GM18520 (cell line): ENCODE results near the gene MARCHF2.
"Not testable (repeated sequence)": the region's sequence is repeated elsewhere in the genome, so short reads cannot be mapped to it uniquely, and the experiment has no call there.

Experiments used
- ATAC-seq: cut with Tn5 transposase; IDR thresholded peaks from one replicate; pipeline ENCODE4 v1.9.1; 2021; ENCODE audit not compliant: unreplicated experiment

Gene MARCHF2

DNA sequence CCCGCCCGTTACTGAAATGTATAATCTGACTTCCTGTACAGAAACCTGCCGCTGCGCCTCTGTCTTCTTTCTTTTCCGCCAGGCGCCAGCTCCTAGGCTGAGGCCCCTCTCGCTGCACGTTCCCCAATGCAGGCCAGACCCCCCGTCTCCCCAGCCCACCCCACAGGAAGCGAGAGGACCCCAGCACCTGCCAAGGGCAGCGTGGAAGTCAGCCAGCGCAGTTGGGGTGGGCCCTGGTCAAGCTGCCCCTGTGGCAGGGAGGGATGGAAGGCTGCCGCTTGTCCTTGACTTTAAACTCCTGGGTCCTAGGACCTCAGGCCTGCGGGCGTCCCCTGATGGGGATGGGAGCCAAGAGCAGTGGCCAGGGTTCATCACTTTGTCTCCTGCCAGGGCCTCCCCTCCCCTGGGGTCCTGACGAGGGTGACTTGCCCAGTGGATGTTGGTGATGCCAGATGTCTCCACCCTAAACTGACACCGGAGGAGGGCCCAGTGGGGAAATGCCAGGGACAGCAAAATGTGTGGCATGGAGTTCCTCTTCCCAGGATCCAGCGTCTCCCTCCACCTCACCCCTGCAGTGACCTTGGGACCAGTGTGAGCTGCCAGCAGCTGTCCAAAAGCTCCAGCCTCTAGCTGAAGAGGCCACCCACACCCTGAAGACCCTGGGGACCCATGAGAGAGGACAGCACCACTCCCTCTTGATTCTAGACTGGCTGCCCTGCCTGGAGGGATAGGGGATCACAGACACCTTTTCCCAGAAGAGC is 8.5 kb upstream of the MARCHF2 start:
- ATAC-seq: no peak

DNA sequence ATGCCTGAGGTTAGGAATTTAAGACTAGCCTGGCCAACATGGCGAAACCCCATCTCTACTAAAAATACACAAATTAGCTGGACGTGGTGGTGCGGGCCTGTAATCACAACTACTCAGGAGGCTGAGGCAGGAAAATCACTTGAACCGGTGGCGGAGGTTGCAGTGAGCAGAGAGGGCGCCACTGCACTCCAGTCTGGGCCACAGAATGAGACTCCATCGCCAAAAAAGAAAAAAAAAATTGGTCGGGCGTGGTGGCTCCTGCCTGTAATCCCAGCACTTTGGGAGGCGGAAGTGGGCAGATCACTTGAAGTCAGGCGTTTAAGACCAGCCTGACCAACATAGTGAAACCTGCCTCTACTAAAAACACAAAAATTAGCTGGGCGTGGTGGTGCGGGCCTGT is 2.4 kb upstream of the MARCHF2 start:
- ATAC-seq: not testable (repeated sequence)

DNA sequence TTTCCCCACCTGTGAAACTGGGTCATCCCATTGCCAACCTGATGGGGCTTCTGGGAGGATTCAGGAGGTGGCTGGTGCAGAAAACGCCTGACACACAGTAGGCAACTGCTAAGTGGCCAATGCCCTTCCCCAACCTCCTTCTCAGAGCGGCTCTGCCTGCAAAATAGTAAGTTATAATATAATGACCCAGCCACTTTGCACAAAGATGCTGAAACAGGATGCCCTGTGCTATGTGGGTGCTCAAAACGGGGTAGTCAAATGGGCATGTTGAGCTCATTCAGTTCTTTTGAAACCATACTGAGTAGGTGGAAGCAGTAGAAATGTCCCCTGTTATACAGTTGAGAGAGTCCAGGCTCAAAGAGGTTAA is 507 bp downstream of the MARCHF2 start:
- ATAC-seq: no peak

DNA sequence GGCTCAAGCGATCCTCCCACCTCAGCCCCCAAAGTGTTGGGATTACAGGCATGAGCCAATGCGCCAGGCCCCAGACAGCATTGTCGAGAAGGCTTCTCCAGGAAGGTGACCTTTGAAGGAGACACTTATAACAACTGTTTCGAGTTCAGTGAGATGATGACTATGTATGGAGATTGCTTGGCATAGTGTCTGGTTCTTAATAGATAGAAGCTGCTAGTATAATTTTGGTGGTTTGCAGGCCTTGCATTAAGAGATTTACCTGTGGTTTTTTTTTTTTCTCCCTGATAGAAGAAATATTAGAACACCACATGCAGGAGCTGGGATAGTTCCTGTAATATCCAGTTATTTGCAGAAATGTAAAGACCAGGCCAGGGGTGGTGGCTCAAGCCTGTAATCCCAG is 3.7 kb downstream of the MARCHF2 start:
- ATAC-seq: no peak

DNA sequence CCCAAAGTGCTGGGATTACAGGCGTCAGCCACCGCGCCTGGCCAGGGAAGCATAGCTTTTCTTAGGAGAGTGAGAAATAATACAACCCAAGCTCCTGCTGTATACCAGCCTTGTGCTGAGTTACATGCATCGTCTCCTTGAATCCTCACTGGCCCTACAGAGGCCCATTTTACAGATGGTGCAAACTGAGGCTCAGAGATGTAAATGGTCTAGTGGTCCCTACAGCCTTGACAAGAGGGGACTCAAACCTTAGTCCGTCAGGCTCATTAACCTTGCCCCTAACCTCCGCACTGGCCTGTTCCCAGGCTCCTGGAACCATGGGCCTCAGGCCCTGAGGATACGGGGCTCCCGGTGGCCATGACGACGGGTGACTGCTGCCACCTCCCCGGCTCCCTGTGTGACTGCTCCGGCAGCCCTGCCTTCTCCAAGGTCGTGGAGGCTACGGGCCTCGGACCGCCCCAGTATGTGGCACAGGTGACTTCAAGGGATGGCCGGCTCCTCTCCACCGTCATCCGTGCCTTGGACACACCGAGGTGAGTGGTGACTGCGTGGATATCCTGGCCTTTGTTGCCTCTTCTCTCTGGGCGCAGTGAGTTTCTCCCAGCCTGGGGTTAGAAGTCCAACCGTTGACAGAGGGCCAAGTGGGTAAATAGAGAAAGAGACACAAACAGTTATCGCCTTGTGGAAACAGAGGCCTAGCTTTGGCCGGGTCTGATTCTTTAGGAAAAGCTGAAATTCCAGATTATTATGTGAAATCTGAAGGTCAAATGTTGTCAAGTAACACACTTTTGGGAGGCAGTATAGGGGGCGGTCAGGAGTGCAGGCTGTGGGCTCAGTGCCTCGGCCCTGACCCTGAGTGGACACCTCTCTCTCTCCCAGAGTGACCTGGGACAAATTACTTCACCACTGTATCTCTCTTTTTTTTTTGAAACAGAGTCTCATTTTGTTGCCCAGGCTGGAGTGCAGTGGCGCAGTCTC is 8.7 kb downstream of the MARCHF2 start:
- no peak for ATAC-seq

DNA sequence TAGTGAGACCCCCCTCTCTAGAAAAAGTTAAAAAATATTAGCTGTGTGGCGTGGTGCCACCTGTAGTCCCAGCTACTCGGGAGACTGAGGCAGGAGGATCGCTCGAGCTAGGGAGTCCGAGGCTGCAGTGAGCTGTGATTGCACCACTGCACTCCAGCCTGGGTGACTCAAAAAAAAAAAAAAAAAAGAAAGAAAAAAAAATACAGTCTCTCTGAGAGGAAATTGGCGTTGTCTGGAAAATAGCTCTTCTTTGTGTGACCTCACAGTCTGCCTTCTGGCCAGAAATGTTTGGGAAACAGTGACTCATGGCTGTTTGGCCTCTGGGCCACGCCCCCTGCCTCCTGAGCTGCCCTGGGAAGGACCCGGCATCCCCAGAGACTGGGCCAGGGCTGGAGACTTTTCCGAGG is 10.7 kb downstream of the MARCHF2 start:
- ATAC-seq: no peak

DNA sequence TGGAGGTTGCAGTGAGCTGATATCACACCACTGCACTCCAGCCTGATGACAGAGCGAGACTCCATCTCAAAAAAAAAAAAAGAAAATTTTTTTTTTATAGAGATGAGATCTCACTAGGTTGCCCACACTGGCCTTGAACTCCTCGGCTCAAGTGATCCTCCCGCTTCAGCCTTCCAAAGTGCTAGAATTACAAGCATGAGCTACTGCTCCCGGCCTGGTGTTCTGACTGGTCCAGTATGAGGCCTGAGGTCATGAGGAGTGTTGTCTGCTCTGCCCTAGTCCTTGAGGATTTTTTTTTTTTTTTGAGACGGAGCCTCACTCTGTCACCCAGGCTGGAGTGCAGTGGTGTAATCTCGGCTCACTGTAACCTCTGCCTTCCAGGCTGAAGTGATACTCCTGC is 12.2 kb downstream of the MARCHF2 start:
- not testable (repeated sequence) for ATAC-seq

DNA sequence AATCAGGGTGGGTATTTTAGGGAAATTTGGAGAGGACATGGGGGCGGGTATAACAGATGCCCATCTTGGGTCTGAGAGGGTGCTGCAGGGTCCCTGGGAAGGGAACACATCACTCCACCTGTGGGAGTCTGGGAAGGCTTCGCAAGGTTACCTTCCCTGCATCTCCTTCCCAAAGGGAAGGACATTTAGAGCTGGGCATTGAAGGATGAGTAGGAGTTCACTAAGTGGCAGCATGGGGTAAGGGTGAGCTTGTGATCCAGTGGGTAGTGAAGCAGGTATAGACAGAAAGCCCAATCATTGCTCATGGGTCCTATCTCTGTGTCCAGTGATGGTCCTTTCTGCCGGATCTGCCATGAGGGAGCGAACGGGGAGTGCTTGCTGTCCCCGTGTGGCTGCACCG is 13.2 kb downstream of the MARCHF2 start:
- no peak for ATAC-seq

DNA sequence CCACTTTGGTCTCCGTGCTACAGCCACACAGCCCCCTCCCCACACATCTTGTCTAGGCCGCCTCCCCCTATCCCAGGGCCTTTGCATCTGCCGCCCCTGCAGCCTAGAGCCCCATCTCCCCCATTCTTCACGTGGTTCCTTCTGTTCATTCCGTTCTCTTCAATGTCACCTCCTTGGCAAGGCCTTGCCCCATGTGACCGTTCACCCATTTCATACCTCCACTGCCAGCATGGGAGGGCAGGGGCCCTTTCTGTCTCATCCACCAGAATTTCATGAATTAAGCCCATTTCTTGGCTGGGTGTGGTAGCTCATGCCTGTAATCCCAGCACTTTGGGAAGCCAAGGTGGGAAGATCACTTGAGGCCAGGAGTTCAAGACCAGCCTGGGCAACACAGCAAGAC is 15.9 kb downstream of the MARCHF2 start:
- no peak for ATAC-seq

DNA sequence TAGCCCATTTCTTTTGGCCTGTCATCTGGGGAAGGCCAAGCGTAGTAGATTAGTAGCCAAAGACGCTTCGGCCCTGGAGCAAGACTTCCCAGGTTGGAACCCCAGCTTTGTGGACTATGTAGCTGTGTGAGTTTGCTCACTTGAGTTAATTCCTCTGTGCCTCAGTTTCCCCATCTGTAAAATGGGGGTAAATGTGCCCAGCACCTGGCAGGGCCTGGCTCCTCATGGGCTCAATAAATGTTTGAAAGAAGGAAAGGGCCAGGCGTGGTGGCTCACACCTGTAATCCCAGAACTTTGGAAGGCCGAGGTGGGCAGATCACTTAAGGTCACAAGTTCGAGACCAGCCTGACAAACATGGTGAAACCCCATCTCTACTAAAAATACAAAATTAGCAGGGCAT is 16.7 kb downstream of the MARCHF2 start:
- ATAC-seq: no peak

DNA sequence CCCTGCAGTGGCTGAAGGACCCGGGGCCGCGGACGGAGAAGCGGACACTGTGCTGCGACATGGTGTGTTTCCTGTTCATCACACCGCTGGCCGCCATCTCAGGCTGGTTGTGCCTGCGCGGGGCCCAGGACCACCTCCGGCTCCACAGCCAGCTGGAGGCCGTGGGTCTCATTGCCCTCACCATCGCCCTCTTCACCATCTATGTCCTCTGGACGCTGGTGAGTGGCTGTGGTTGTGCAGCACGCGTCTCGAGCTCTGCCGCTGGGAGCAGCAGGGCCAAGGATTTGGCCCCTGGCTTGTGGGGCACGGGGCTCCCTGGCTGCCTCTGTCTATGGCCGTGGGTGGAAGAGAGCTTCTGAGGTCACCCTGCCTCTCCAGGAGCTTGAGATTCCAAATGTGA is 17.5 kb downstream of the MARCHF2 start:
- ATAC-seq: no peak

DNA sequence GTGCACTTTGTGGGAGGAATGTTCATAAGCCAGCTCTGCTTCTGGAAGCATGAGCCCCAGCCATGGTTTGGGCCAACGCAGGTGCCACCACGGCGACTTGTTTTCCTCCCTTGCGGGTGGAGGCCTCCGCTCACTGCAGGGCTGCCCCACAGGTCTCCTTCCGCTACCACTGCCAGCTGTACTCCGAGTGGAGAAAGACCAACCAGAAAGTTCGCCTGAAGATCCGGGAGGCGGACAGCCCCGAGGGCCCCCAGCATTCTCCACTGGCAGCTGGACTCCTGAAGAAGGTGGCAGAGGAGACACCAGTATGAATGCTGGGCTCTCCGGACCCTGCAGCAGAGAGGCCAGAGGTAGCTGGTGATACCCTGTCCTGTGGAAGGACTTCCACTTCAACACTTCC is 25.1 kb downstream of the MARCHF2 start:
- ATAC-seq: no peak

DNA sequence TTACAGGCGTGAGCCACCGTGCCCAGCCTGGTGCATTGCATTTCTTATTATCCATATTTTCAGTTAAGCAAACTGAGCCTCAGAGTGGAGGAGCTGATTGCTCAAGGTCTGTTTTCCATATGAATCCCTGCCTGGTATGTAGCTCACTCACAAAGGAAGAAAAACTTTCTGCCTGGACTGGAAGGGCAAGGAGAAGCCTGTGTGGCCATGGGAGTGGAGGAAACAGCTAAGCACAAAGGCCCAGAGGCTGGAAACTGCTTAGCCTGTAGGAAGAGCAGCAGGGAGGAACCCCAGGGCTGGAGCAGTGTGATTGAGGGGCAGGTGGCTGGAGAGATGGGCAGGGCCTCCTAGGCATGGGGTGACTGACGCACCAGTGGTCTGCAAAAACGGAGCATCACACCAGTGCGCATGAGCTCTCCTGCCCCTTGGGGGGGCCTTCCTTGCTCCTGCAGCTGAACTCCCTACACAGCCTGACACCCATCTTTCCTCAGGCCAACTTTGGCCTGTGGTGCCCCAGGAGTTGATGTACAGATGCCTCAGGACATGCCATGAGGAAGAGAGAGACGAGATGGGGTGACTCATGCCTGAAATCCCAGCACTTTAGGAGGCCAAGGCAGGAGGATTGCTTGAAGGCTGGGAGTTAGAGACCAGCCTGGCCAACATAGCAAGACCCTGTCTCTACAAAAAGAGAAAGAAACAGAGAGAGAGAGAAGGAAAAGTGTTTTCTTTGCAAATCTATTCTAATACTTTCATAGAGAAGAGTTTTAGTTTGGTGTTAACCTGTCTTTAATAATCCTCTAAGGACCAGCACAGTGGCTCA is 28.8 kb downstream of the MARCHF2 start:
- ATAC-seq: no peak

DNA sequence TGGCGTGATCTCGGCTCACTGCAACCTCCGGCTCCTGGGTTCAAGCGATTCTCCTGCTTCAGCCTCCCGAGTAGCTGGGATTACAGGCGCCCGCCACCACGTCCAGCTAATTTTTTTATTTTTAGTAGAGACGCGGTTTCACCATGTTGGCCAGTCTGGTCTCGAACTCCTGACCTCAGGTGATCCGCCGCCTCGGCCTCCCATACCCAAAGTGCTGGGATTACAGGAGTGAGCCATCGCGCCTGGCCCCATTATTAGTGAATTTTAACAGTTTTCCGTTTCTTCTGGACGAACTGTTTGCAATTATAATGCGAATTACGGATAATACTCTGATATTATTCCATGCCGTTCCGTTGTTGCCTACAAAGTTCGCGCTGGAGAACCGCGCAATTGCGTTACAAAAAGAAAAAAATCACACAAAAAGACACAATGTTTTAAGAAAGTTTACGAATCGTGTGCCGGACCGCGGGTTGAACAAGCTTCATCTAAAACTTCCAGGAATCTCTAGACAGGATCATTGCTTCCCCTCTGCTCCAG is 31.1 kb downstream of the MARCHF2 start:
- not testable (repeated sequence) for ATAC-seq

DNA sequence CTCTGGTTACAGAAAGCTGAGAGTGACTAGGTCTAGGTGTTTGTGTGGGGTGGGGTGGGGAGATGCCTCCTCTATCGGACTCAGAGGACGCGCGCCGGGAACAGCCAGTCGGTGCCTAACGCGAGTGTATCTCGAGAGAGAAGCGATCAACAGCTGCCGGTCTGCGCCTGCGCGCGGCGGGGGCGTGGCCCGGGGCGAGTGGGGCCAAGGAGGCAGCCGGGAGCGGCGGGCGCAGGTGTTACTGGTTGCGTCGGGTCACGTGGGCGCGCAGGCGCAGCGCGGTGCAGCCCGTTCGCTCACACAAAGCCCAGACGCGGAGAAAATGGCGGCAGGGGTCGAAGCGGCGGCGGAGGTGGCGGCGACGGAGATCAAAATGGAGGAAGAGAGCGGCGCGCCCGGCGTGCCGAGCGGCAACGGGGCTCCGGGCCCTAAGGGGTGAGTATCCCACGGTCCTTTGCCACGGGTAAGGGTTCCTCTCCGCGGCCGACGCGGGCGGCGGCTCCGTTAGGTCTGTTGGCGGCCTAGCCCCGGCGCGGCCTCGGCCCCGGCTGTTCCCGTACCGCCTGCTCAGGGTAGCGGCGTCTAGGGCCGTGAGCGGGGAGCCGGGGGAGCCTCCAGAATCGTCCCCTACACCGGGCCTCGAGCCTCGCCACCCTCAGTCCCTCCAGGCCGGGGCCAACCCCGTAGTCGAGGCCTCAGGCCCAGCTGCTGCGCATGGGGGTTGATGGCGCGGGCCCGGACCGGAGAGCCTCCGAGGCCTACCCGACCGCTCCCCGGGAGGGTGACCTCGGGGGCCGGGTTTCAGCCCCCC is 31.8 kb downstream of the MARCHF2 start, which contains the start of gene HNRNPM:
TSS of gene HNRNPM (plus strand) at position 299 of the 811 bp plus-strand sequence. CDS start at position 323, 24 bp downstream.
- ATAC-seq: peak; percentile 81

DNA sequence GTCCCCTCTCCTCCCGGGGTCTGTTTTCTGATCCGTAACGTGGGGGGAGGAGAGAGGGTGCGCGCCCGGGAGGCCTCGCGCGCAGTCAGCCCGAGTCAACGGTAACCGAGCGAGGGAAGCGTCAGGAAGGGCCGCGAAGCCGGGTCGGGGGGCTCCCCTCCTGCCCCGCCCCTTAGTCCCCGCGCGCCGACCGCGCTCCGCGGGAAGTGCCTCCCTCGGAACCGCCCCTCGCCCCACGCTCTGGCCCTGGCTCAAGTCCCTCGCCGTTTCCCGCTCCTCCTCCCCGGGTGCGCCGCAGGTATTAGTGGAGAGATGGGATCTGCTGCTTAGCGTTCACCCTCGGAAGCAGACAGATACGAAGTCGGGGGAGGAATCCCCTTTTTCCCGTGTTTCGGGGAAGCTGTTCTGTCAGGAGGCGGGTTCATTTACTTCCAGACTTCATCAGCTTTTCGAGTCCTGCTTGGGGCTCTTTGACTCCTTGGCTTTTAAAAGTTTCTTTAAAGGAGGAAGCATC is 32.4 kb downstream of the MARCHF2 start:
- ATAC-seq: peak; percentile 15

DNA sequence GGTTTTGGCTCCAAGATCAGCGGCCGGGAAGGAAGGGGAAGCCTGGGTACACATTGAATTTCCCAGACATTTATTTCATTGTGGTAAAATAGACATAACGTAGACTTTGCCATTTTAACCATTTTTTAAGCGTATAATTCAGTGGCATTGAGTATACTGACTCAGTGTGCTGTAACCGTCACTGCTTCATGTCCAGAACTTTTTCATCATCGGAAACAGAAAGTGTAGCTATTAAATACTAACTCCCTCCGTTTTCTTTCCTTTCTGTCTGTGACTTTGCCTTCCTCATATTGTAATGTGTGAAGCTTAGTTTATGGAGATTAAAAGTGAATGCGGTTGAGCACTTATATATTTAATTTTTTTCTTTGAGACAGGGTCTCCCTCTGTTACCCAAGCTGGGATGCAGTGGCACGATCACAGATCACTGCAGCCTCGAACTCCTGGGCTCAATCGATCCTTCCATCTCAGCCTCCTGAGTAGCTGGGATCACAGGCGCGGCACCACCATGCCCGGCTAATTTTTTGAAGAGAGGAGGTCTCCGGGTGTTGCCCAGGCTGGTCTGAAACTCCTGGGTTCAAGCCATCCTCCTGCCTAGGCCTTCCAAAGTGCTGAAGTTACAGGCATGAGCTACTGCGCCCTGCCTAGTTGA is 33.1 kb downstream of the MARCHF2 start:
- no peak for ATAC-seq

DNA sequence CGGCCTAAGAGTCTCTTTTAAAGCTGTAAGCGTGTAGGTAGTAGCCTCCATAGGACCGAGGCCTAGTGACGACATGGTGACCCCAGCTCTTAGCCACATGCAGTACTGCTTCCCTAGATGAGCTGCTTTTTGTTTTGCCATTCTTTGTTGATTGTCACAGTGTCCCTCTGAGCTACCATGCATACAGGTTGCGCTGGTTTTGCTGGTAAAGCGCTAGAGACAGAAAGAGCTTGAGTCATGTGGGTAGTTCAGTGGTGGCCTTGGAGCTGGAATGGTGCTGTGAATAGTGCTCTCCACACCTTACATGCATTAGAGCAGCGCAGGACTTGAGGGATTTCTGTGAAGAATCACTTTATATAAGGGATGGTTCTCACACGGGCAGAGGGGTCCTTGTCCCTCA is 36.7 kb downstream of the MARCHF2 start:
- ATAC-seq: no peak

DNA sequence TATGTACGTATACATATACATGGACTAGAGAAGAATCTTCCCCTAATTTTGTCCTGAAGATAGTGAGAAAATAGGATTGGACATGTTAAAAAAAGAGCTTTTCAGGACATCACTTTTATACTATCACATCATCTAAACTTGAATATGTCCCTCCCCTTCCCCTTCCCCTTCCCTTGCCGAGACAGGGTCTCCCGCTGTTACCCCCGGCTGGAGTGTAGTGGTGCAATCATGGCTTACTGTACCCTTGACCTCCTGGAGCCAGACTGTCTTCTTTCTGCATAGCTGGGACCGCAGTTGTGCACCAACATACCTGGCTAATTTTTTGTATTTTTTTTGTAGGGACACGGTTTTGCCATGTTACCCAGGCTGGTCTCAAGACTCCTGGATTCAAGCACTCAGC is 38.3 kb downstream of the MARCHF2 start:
- no peak for ATAC-seq
